IMR-90 (cell line): ENCODE measurements around the gene SGMS1. TPM values are rescaled to one million over a fixed set of nuclear protein-coding genes. Genes with fewer than 3 reads are reported as not detected.

Experiments used
- ATAC-seq: fragments of 200-7000 bp; cut with Tn5 transposase; 2 replicates; pipeline ENCODE4 v1.9.1; 2020; ENCODE audit warnings: low read depth, mild to moderate bottlenecking, moderate library complexity
- BruUV-seq: library from RNA; stranded (reverse); fragments of 400-500 nt; replicated peaks from 2 replicates; lab custom pipeline; 2021; lab: Mats Ljungman, UMichigan
- CTCF ChIA-PET: fragments of 300-600 bp; formaldehyde crosslinking; extraction: SDS; loops from one replicate; lab custom pipeline; 2021; ENCODE audit warnings: antibody characterized with exemption; lab: Yijun Ruan, JAX
- POLR2A ChIA-PET: fragments of 300-600 bp; sonication (Branson Sonifier 250); formaldehyde crosslinking; loops from one replicate; lab custom pipeline; 2022; ENCODE audit warnings: antibody characterized with exemption; ENCODE audit not compliant: unreplicated experiment; lab: Charles Lee
- DNase-seq: peaks from one replicate; pipeline ENCODE4 v3.0.0; 2013
- H2AFZ ChIP-seq: replicated peaks from 2 replicates; pipeline ENCODE3; 2013; ENCODE audit warnings: low read length, mild to moderate bottlenecking; ENCODE audit not compliant: poor library complexity
- H2AK5ac ChIP-seq: 2 replicates; pipeline ENCODE4 v1.6.1; 2013; ENCODE audit warnings: low read depth, low read length, inconsistent platforms
- H2AK9ac ChIP-seq: replicated peaks from 2 replicates; pipeline ENCODE3; 2013; ENCODE audit warnings: mild to moderate bottlenecking, low read depth, low read length, moderate library complexity; ENCODE audit not compliant: poor library complexity
- H2BK120ac ChIP-seq: 2 replicates; pipeline ENCODE4 v1.6.1; 2013; ENCODE audit warnings: low read depth, low read length, inconsistent platforms
- H2BK15ac ChIP-seq: 3 replicates; pipeline ENCODE4 v1.6.1; 2013; ENCODE audit warnings: low read depth, low read length, inconsistent platforms
- H2BK20ac ChIP-seq: 2 replicates; pipeline ENCODE4 v1.6.1; 2013; ENCODE audit warnings: low read depth, mild to moderate bottlenecking, inconsistent platforms, low read length, moderate library complexity
- H2BK5ac ChIP-seq: 2 replicates; pipeline ENCODE4 v1.6.1; 2013; ENCODE audit warnings: mild to moderate bottlenecking, low read depth, low read length, inconsistent platforms; ENCODE audit not compliant: poor library complexity, severe bottlenecking
- H3K14ac ChIP-seq: replicated peaks from 2 replicates; pipeline ENCODE4 v1.6.1; 2013; ENCODE audit warnings: low read depth, low read length, inconsistent platforms
- H3K18ac ChIP-seq: 2 replicates; pipeline ENCODE4 v1.6.1; 2013; ENCODE audit warnings: low read depth, low read length, control low read depth
- H3K23ac ChIP-seq: 2 replicates; pipeline ENCODE4 v1.6.1; 2013; ENCODE audit warnings: low read depth, low read length, inconsistent platforms
- H3K27ac ChIP-seq: 2 replicates; pipeline ENCODE4 v1.5.1; 2013; ENCODE audit warnings: mild to moderate bottlenecking, control low read depth, low read length; ENCODE audit not compliant: insufficient read depth
- H3K27me3 ChIP-seq: 2 replicates; pipeline ENCODE4 v1.6.1; 2013; ENCODE audit warnings: low read length; ENCODE audit not compliant: control insufficient read depth, insufficient read depth
- H3K36me3 ChIP-seq: 2 replicates; pipeline ENCODE4 v1.6.1; 2013; ENCODE audit warnings: low read length, mixed read lengths; ENCODE audit not compliant: control insufficient read depth, insufficient read depth
- H3K4ac ChIP-seq: 2 replicates; pipeline ENCODE4 v1.6.1; 2013; ENCODE audit warnings: low read depth, low read length, inconsistent platforms
- H3K4me1 ChIP-seq: 2 replicates; pipeline ENCODE4 v1.6.1; 2013; ENCODE audit warnings: low read length, mixed read lengths; ENCODE audit not compliant: control insufficient read depth, insufficient read depth
- H3K4me2 ChIP-seq: 2 replicates; pipeline ENCODE4 v1.6.1; 2013; ENCODE audit warnings: low read depth, mild to moderate bottlenecking, control low read depth, low read length, moderate library complexity
- H3K4me3 ChIP-seq: 2 replicates; pipeline ENCODE4 v1.5.1; 2013; ENCODE audit warnings: low read depth, mild to moderate bottlenecking, control low read depth, low read length, moderate library complexity; ENCODE audit not compliant: insufficient read depth
- H3K56ac ChIP-seq: 2 replicates; pipeline ENCODE4 v1.6.1; 2013; ENCODE audit warnings: low read length, inconsistent platforms; ENCODE audit not compliant: insufficient read depth; ENCODE audit errors: extremely low read depth
- H3K79me1 ChIP-seq, 2 experiments: 2 replicates each; pipeline ENCODE4 v1.6.1; 2013; ENCODE audit warnings: low read length in 2 of 2, inconsistent platforms in 1 of 2, low read depth in 1 of 2
- H3K9ac ChIP-seq: 2 replicates; pipeline ENCODE4 v1.6.1; 2013; ENCODE audit warnings: low read depth, low read length, control low read depth
- H3K9me1 ChIP-seq: 2 replicates; pipeline ENCODE4 v1.6.1; 2013; ENCODE audit warnings: low read length, inconsistent platforms; ENCODE audit not compliant: insufficient read depth
- H3K9me3 ChIP-seq: 2 replicates; pipeline ENCODE4 v1.6.1; 2013; ENCODE audit warnings: low read length; ENCODE audit not compliant: control insufficient read depth, insufficient read depth
- H4K20me1 ChIP-seq: 2 replicates; pipeline ENCODE4 v1.6.1; 2013; ENCODE audit warnings: low read length, inconsistent platforms; ENCODE audit not compliant: insufficient read depth
- H4K5ac ChIP-seq: 2 replicates; pipeline ENCODE4 v1.6.1; 2013; ENCODE audit warnings: mild to moderate bottlenecking, low read depth, low read length, control low read depth
- H4K8ac ChIP-seq, 2 experiments: 2 replicates each; pipeline ENCODE4 v1.6.1; 2013; ENCODE audit warnings: low read depth in 2 of 2, low read length in 2 of 2, control low read depth in 1 of 2, inconsistent platforms in 1 of 2
- H4K91ac ChIP-seq: 2 replicates; pipeline ENCODE4 v1.6.1; 2013; ENCODE audit warnings: low read depth, low read length, inconsistent platforms; ENCODE audit not compliant: insufficient read depth
- CEBPB ChIP-seq: IDR thresholded peaks from 2 replicates; pipeline ENCODE4 v1.6.1; 2012; ENCODE audit warnings: low read depth, low read length, improper control_type of control experiment
- CTCF ChIP-seq: conservative IDR thresholded peaks from 2 replicates; pipeline ENCODE4 v1.5.1; 2012; ENCODE audit warnings: mild to moderate bottlenecking, low read depth, low read length, improper control_type of control experiment
- ELK1 ChIP-seq: fragments of 150-350 bp; IDR thresholded peaks from 2 replicates; pipeline ENCODE4 v1.6.1; 2016; ENCODE audit warnings: low read depth, mild to moderate bottlenecking, low read length, moderate library complexity, borderline replicate concordance
- SMC3 ChIP-seq: fragments of 150-350 bp; IDR thresholded peaks from 2 replicates; pipeline ENCODE4 v1.6.1; 2016; ENCODE audit warnings: low read depth, mild to moderate bottlenecking, antibody characterized with exemption, low read length, moderate library complexity
- USF2 ChIP-seq: fragments of 150-350 bp; IDR thresholded peaks from 2 replicates; pipeline ENCODE4 v1.6.1; 2017; ENCODE audit warnings: mild to moderate bottlenecking, antibody characterized with exemption, low read length, low read depth
- dilution Hi-C: fragments of 300-500 bp; cut with HindIII; formaldehyde crosslinking; loops from one replicate; pipeline ENCODE4 v1.14.3; 2018; ENCODE audit warnings: low sequenced_read_pairs; ENCODE audit not compliant: unreplicated experiment
- in situ Hi-C: fragments of 300-500 bp; cut with MboI; formaldehyde crosslinking; loops from 3 replicates; pipeline ENCODE4 v1.14.3; 2019; ENCODE audit warnings: low sequenced_read_pairs, inconsistent platforms, mixed read lengths
- intact Hi-C: fragments of 100-400 bp; cut with micrococcal nuclease; formaldehyde crosslinking; loops from 2 replicates; pipeline ENCODE4 v1.10.0; 2022
- polyA plus RNA-seq, 3 experiments: library from polyadenylated mRNA; depleted of rRNA; stranded (reverse); fragments of >200 nt; gene quantifications; 2 replicates each; pipeline ENCODE4 v1.2.3, GENCODE V29; 2012; ENCODE audit warnings: low replicate concordance in 1 of 3
- total RNA-seq: library from RNA; depleted of rRNA; stranded (reverse); fragments of >200 nt; gene quantifications from 2 replicates; pipeline ENCODE4 v1.2.3, GENCODE V29; 2012

The SGMS1 gene
- total and polyA plus RNA-seq, 2 of the 4 experiments (the other 2 are of a cell fraction), result 9.8 to 30.8 TPM

- H2AK9ac ChIP-seq, result no peak overlapping the region
- DNase-seq (no peak), ATAC-seq (no peak)
- H3K9ac ChIP-seq, result no peak overlapping the region
- H3K79me1 ChIP-seq, result peaks cover 16 to 46% of the 10 kb centered on the region in 2 experiments
- H4K5ac ChIP-seq, result no peak overlapping the region
- no peak overlapping the region for H3K14ac ChIP-seq
- peaks cover 5% of the 10 kb centered on the region for H3K4me1 ChIP-seq
- H2AFZ ChIP-seq, result no peak overlapping the region
- no peak overlapping the region for H3K4ac ChIP-seq
- no peaks in the 10 kb centered on the region for H3K9me3 ChIP-seq
- no peak overlapping the region for H3K23ac ChIP-seq
- no peak overlapping the region for H2AK5ac ChIP-seq
- no peak for TF ChIP-seq SMC3
- no peak for TF ChIP-seq ELK1
- no peak for TF ChIP-seq CEBPB
- TF ChIP-seq USF2, result no peak
- no peak for TF ChIP-seq CTCF
- intact Hi-C loops (no loop called here), dilution Hi-C loops (no loop called here), in situ Hi-C loops (no loop called here)
- no peak overlapping the region for H3K4me2 ChIP-seq
- H3K18ac ChIP-seq, result no peak overlapping the region
- no peaks in the 10 kb centered on the region for H3K36me3 ChIP-seq
- no TSS peak for BruUV-seq
- H2BK15ac ChIP-seq, result no peak overlapping the region
- POLR2A ChIA-PET, result no interaction called here
- H2BK5ac ChIP-seq, result no peak overlapping the region
- H2BK120ac ChIP-seq, result no peak overlapping the region
- no peak overlapping the region for H3K56ac ChIP-seq
- CTCF ChIA-PET, result interaction anchor here (0.9 kb wide), 1 partner anchor 10 kb away, joined by 3 read pairs; no protein-coding TSS in a partner anchor
- no peak overlapping the region for H2BK20ac ChIP-seq
- no peaks in the 10 kb centered on the region; the same call in 1 of the 2 replicates for H3K9me1 ChIP-seq
- H3K4me3 ChIP-seq, result no peak overlapping the region
- H3K27me3 ChIP-seq, result no peaks in the 10 kb centered on the region
- H4K8ac ChIP-seq, result no peak overlapping the region
- no peak overlapping the region for H3K27ac ChIP-seq
- no peaks in the 10 kb centered on the region for H4K20me1 ChIP-seq
- H4K91ac ChIP-seq, result no peak overlapping the region
Measured at GRCh38 chr10:50384238-50384637, 239.5 kb downstream of the SGMS1 start.
